Lung microvascular endothelial cell (primary cell): Measurements from ENCODE around the gene MEGF9. TPM values are rescaled to one million over a fixed set of nuclear protein-coding genes. Genes with fewer than 3 reads are reported as not detected.

ENCODE experiments used
- total RNA-seq: library from RNA; depleted of rRNA; stranded (reverse); fragments of >200 nt; gene quantifications from 2 replicates; pipeline ENCODE4 v1.2.1, GENCODE V29; 2014

Gene MEGF9
- total RNA-seq, 1 donor from 2014 or later, result 4.8 TPM

Other genes starting within 250 kb of the MEGF9 start
- 13.1 and 15.9 TPM in 2 replicates for gene CDK5RAP2, start 134.3 kb downstream of the MEGF9 start, total RNA-seq
- 21.6 and 25.8 TPM in 2 replicates for gene FBXW2, start 78.9 kb upstream of the MEGF9 start, total RNA-seq
- 17.3 and 18.7 TPM in 2 replicates for gene PSMD5, start 128.5 kb upstream of the MEGF9 start, total RNA-seq
- 9.3 and 22.2 TPM in 2 replicates for gene PHF19, start 162.7 kb upstream of the MEGF9 start, total RNA-seq
- gene TRAF1, start 212.3 kb upstream of the MEGF9 start, total RNA-seq, result 0.60 and 1.1 TPM in 2 replicates